ENCODE results near the gene PFKP.
"Not testable (repeated sequence)": the region's sequence is repeated elsewhere in the genome, so short reads cannot be mapped to it uniquely, and the experiment has no call there.

Gene PFKP

GRCh38 chr10:3048119-3049019 lies 19.0 kb upstream of the PFKP start:
- DNase-seq = no peak

- no peak for DNase-seq
These were observed 15.7 kb upstream of the PFKP start for GRCh38 chr10:3051692-3052091.

- DNase-seq = no peak
These were observed 14.2 kb upstream of the PFKP start for GRCh38 chr10:3053155-3053554.

GRCh38 chr10:3054183-3054850 lies 13.0 kb upstream of the PFKP start:
- DNase-seq = no peak

GRCh38 chr10:3054851-3055199 lies 12.5 kb upstream of the PFKP start:
- DNase-seq = no peak

GRCh38 chr10:3056280-3057037 lies 10.9 kb upstream of the PFKP start:
- DNase-seq = no peak

- no peak for DNase-seq
These were observed 9.4 kb upstream of the PFKP start for GRCh38 chr10:3057946-3058345.

GRCh38 chr10:3059974-3060373 lies 7.4 kb upstream of the PFKP start:
- no peak for DNase-seq

GRCh38 chr10:3060481-3060889 lies 6.9 kb upstream of the PFKP start:
- no peak for DNase-seq

- not testable (repeated sequence) for DNase-seq
These were observed 5.9 kb upstream of the PFKP start for GRCh38 chr10:3061323-3061898.

- no peak for DNase-seq
These were observed 4.7 kb upstream of the PFKP start for GRCh38 chr10:3062502-3063186.

- DNase-seq = no peak
These were observed 2.9 kb upstream of the PFKP start for GRCh38 chr10:3064423-3064822.

GRCh38 chr10:3065622-3066021 lies 1.7 kb upstream of the PFKP start:
- peak; percentile 30 for DNase-seq

- no peak for DNase-seq
These were observed 831 bp upstream of the PFKP start for GRCh38 chr10:3066317-3067117.

GRCh38 chr10:3067859-3068179 lies 471 bp downstream of the PFKP start:
- no peak for DNase-seq

GRCh38 chr10:3068201-3068967 lies 1.0 kb downstream of the PFKP start:
- DNase-seq = no peak

GRCh38 chr10:3068968-3069737 lies 1.8 kb downstream of the PFKP start:
- no peak for DNase-seq

GRCh38 chr10:3069876-3070275 lies 2.5 kb downstream of the PFKP start:
- no peak for DNase-seq

GRCh38 chr10:3071405-3072198 lies 4.3 kb downstream of the PFKP start:
- DNase-seq = no peak
